ENCODE measurements around the gene SCGB1A1.

Gene SCGB1A1

GRCh38 chr11:62450543-62451240, 31.9 kb downstream of the SCGB1A1 start:
- DNase-seq = no peak

- no peak for DNase-seq
These were observed 32.4 kb downstream of the SCGB1A1 start for GRCh38 chr11:62451241-62451621.

- no peak for DNase-seq
These were observed 33.4 kb downstream of the SCGB1A1 start for GRCh38 chr11:62452261-62452660.

GRCh38 chr11:62452839-62453468, 34.1 kb downstream of the SCGB1A1 start:
- no peak for DNase-seq

GRCh38 chr11:62456630-62457029, 37.8 kb downstream of the SCGB1A1 start:
- DNase-seq = no peak

- no peak for DNase-seq
These were observed 38.6 kb downstream of the SCGB1A1 start for GRCh38 chr11:62457478-62457877.

GRCh38 chr11:62458212-62459002, 39.6 kb downstream of the SCGB1A1 start:
- no peak for DNase-seq

- DNase-seq = no peak
These were observed 40.2 kb downstream of the SCGB1A1 start for GRCh38 chr11:62459080-62459479.

GRCh38 chr11:62461740-62462507, 43.1 kb downstream of the SCGB1A1 start:
- DNase-seq = no peak

- no peak for DNase-seq
These were observed 43.7 kb downstream of the SCGB1A1 start for GRCh38 chr11:62462508-62462892.

GRCh38 chr11:62463121-62463542, 44.3 kb downstream of the SCGB1A1 start:
- DNase-seq = no peak

GRCh38 chr11:62464655-62465054, 45.8 kb downstream of the SCGB1A1 start:
- DNase-seq = no peak

- DNase-seq = no peak
These were observed 47.6 kb downstream of the SCGB1A1 start for GRCh38 chr11:62466444-62466843.

- no peak for DNase-seq
These were observed 49.7 kb downstream of the SCGB1A1 start for GRCh38 chr11:62468577-62468976.

GRCh38 chr11:62471603-62472002, 52.8 kb downstream of the SCGB1A1 start:
- DNase-seq = no peak

- no peak for DNase-seq
These were observed 53.4 kb downstream of the SCGB1A1 start for GRCh38 chr11:62472063-62472884.

All from activated CD4-positive, CD25-positive, alpha-beta regulatory T cell treated with anti-CD3 and anti-CD28 coated beads, Interleukin-2, amount 50 U/mL, for 72 hours (primary cell).